Panc1 (cell line): ENCODE data around the gene UBN2. TPM values are rescaled to one million over a fixed set of nuclear protein-coding genes. Genes with fewer than 3 reads are reported as not detected.

ENCODE experiments used
- ATAC-seq: fragments of 200-7000 bp; cut with Tn5 transposase; 2 replicates; pipeline ENCODE4 v1.9.1; 2020; ENCODE audit warnings: mild to moderate bottlenecking, moderate library complexity
- BruUV-seq: library from RNA; stranded (reverse); fragments of 400-500 nt; replicated peaks from 2 replicates; lab custom pipeline; 2021; lab: Mats Ljungman, UMichigan
- CTCF ChIA-PET: fragments of 300-600 bp; sonication (Branson Sonifier 250); formaldehyde crosslinking; loops from one replicate; lab custom pipeline; 2022; ENCODE audit warnings: antibody characterized with exemption; lab: Charles Lee
- POLR2A ChIA-PET: fragments of 300-600 bp; sonication (Branson Sonifier 250); formaldehyde crosslinking; loops from one replicate; lab custom pipeline; 2022; ENCODE audit warnings: antibody characterized with exemption; lab: Charles Lee
- DNase-seq: peaks from one replicate; pipeline ENCODE4 v3.0.0-alpha.2; 2010; ENCODE audit warnings: low read depth, low spot score
- H3K27ac ChIP-seq: 2 replicates; pipeline ENCODE4 v1.5.1; 2011; ENCODE audit warnings: mild to moderate bottlenecking, low read length, inconsistent platforms
- H3K27me3 ChIP-seq: fragments of 200-500 bp; sonication (Bioruptor generic); 2 replicates; pipeline ENCODE4 v1.6.0; 2014; ENCODE audit warnings: low read length, inconsistent platforms; ENCODE audit not compliant: control insufficient read depth, insufficient read depth
- H3K36me3 ChIP-seq: fragments of 200-500 bp; sonication (Bioruptor generic); 2 replicates; pipeline ENCODE4 v1.5.1; 2014; ENCODE audit warnings: inconsistent platforms, mild to moderate bottlenecking, low read length, moderate library complexity; ENCODE audit not compliant: control insufficient read depth, insufficient read depth
- H3K4me1 ChIP-seq: 2 replicates; pipeline ENCODE4 v1.5.1; 2011; ENCODE audit warnings: inconsistent platforms, mild to moderate bottlenecking, low read length, moderate library complexity; ENCODE audit not compliant: control insufficient read depth, insufficient read depth
- H3K4me3 ChIP-seq, 2 experiments: 2 replicates each; pipeline ENCODE4 v1.5.1; 2011 to 2012; ENCODE audit warnings: low read depth in 2 of 2, low read length in 2 of 2, mild to moderate bottlenecking in 2 of 2, inconsistent platforms in 1 of 2, moderate library complexity in 1 of 2
- H3K9me3 ChIP-seq: fragments of 200-500 bp; sonication (Bioruptor generic); 2 replicates; pipeline ENCODE4 v1.5.1; 2014; ENCODE audit warnings: low read depth, mild to moderate bottlenecking, inconsistent platforms, low read length, moderate library complexity; ENCODE audit not compliant: control insufficient read depth, insufficient read depth
- POLR2AphosphoS5 ChIP-seq: IDR thresholded peaks from 2 replicates; pipeline ENCODE4 v1.6.1; 2012; ENCODE audit warnings: mild to moderate bottlenecking, low read depth, low read length, moderate library complexity
- REST ChIP-seq, 2 experiments: IDR thresholded peaks; 2 replicates each; pipeline ENCODE4 v1.6.1; 2011 to 2012; ENCODE audit warnings: low read depth in 2 of 2, control low read depth in 1 of 2, low read length in 1 of 2, mild to moderate bottlenecking in 1 of 2, moderate library complexity in 1 of 2; ENCODE audit not compliant: insufficient read depth in 1 of 2
- SIN3A ChIP-seq: IDR thresholded peaks from 2 replicates; pipeline ENCODE4 v1.6.1; 2012; ENCODE audit warnings: low read depth, mild to moderate bottlenecking, low read length, moderate library complexity, borderline replicate concordance; ENCODE audit not compliant: insufficient read depth
- TCF7L2 ChIP-seq: IDR thresholded peaks from 2 replicates; pipeline ENCODE4 v1.6.1; 2011; ENCODE audit warnings: mild to moderate bottlenecking, low read depth, low read length, inconsistent platforms
- in situ Hi-C: cut with HindIII; loops from 2 replicates; pipeline ENCODE4 v1.10.0; 2016; ENCODE audit warnings: low sequenced_read_pairs, low pct_unique_long_range_greater_than_20kb
- intact Hi-C: fragments of 100-400 bp; cut with micrococcal nuclease; formaldehyde crosslinking; loops from one replicate; pipeline ENCODE4 v1.10.0; 2022; ENCODE audit not compliant: unreplicated experiment
- total RNA-seq: library from RNA; stranded (reverse); gene quantifications from one replicate; pipeline ENCODE4 v1.2.1, GENCODE V29; 2021; ENCODE audit not compliant: unreplicated experiment
- TF ChIP-seq, protein P1 (sequence below): fragments of 450-650 bp; IDR thresholded peaks from 2 replicates; pipeline ENCODE4 v1.5.1; 2017; ENCODE audit warnings: mild to moderate bottlenecking

UBN2 gene
- total RNA-seq, 1 experiment from 2014 or later: 14.0 TPM

GRCh38 chr7:139259142-139259541 is 28.1 kb downstream of the UBN2 start:
- Histone ChIP-seq H3K36me3 (peaks cover 10% of the 10 kb centered on the region), H3K4me1 (no peaks in the 10 kb centered on the region), H3K4me3 (no peak overlapping the region), H3K9me3 (no peaks in the 10 kb centered on the region), H3K27ac (no peak overlapping the region), H3K27me3 (no peaks in the 10 kb centered on the region)
- POLR2A ChIA-PET: no interaction called here
- CTCF ChIA-PET: no interaction called here
- in situ Hi-C loops (no loop called here), intact Hi-C loops (no loop called here)
- no TSS peak for BruUV-seq
- no peak for TF ChIP-seq REST (IDR thresholded peaks at IDR 0.05; ENCODE audit: insufficient read depth in 1 of 2, low read depth in 2 of 2, low read length in 1 of 2)
- no peak for TF ChIP-seq TCF7L2
- TF ChIP-seq SIN3A: no peak
- TF ChIP-seq, protein P1, sequence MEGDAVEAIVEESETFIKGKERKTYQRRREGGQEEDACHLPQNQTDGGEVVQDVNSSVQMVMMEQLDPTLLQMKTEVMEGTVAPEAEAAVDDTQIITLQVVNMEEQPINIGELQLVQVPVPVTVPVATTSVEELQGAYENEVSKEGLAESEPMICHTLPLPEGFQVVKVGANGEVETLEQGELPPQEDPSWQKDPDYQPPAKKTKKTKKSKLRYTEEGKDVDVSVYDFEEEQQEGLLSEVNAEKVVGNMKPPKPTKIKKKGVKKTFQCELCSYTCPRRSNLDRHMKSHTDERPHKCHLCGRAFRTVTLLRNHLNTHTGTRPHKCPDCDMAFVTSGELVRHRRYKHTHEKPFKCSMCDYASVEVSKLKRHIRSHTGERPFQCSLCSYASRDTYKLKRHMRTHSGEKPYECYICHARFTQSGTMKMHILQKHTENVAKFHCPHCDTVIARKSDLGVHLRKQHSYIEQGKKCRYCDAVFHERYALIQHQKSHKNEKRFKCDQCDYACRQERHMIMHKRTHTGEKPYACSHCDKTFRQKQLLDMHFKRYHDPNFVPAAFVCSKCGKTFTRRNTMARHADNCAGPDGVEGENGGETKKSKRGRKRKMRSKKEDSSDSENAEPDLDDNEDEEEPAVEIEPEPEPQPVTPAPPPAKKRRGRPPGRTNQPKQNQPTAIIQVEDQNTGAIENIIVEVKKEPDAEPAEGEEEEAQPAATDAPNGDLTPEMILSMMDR: no peak
- no peak for TF ChIP-seq POLR2AphosphoS5
- DNase-seq: no peak
- no peak for ATAC-seq

- Histone ChIP-seq H3K4me1 (no peaks in the 10 kb centered on the region), H3K27ac (no peak overlapping the region), H3K27me3 (no peaks in the 10 kb centered on the region), H3K4me3 (no peak overlapping the region), H3K9me3 (no peaks in the 10 kb centered on the region), H3K36me3 (no peaks in the 10 kb centered on the region; the same call in 1 of the 2 replicates)
- no peak for ATAC-seq
- POLR2A ChIA-PET: no interaction called here
- no TSS peak for BruUV-seq
- in situ Hi-C loops: no loop called here
- intact Hi-C loops: no loop called here
- DNase-seq: no peak
- TF ChIP-seq TCF7L2 (no peak), SIN3A (no peak), REST (IDR thresholded peaks at IDR 0.05; ENCODE audit: insufficient read depth in 1 of 2, low read depth in 2 of 2, low read length in 1 of 2) (no peak), POLR2AphosphoS5 (no peak)
- TF ChIP-seq, protein P1: no peak
- CTCF ChIA-PET: interaction anchor here (0.6 kb wide), 1 partner anchor 181 kb away, joined by 9 read pairs; no protein-coding TSS in a partner anchor
Observed at GRCh38 chr7:139264220-139264619, 33.2 kb downstream of the UBN2 start.
